Panc1 (cell line): Measurements from ENCODE around the gene GDF10.

Experiments used
- CTCF ChIP-seq: fragments of 450-650 bp; IDR thresholded peaks from 2 replicates; pipeline ENCODE4 v1.5.1; 2017; ENCODE audit warnings: mild to moderate bottlenecking
- POLR2AphosphoS5 ChIP-seq: IDR thresholded peaks from 2 replicates; pipeline ENCODE4 v1.6.1; 2012; ENCODE audit warnings: mild to moderate bottlenecking, low read depth, low read length, moderate library complexity
- REST ChIP-seq, 2 experiments: IDR thresholded peaks; 2 replicates each; pipeline ENCODE4 v1.6.1; 2011 to 2012; ENCODE audit warnings: low read depth in 2 of 2, control low read depth in 1 of 2, low read length in 1 of 2, mild to moderate bottlenecking in 1 of 2, moderate library complexity in 1 of 2; ENCODE audit not compliant: insufficient read depth in 1 of 2
- SIN3A ChIP-seq: IDR thresholded peaks from 2 replicates; pipeline ENCODE4 v1.6.1; 2012; ENCODE audit warnings: low read depth, mild to moderate bottlenecking, low read length, moderate library complexity, borderline replicate concordance; ENCODE audit not compliant: insufficient read depth

- no peak for TF ChIP-seq CTCF
- TF ChIP-seq REST (IDR thresholded peaks at IDR 0.05; ENCODE audit: insufficient read depth in 1 of 2, low read depth in 2 of 2, low read length in 1 of 2) = no peak
- TF ChIP-seq SIN3A = no peak
- TF ChIP-seq POLR2AphosphoS5 = no peak
Measured at GRCh38 chr10:47261556-47261955, 38.4 kb upstream of the GDF10 start.
